Stimulated activated CD8-positive, alpha-beta memory T cell treated with anti-CD3 and anti-CD28 coated beads, Interleukin-7, amount 100 ng/mL, for 1 hour (primary cell): ENCODE data around the gene NFKBIE.
"Not testable (repeated sequence)": the region's sequence is repeated elsewhere in the genome, so short reads cannot be mapped to it uniquely, and the experiment has no call there.

ENCODE experiments used
- DNase-seq, 2 donors: peaks; one replicate each; pipeline ENCODE4 v3.0.0-alpha.2; 2020; ENCODE audit warnings: low read depth in 2 of 2

The NFKBIE gene

DNA sequence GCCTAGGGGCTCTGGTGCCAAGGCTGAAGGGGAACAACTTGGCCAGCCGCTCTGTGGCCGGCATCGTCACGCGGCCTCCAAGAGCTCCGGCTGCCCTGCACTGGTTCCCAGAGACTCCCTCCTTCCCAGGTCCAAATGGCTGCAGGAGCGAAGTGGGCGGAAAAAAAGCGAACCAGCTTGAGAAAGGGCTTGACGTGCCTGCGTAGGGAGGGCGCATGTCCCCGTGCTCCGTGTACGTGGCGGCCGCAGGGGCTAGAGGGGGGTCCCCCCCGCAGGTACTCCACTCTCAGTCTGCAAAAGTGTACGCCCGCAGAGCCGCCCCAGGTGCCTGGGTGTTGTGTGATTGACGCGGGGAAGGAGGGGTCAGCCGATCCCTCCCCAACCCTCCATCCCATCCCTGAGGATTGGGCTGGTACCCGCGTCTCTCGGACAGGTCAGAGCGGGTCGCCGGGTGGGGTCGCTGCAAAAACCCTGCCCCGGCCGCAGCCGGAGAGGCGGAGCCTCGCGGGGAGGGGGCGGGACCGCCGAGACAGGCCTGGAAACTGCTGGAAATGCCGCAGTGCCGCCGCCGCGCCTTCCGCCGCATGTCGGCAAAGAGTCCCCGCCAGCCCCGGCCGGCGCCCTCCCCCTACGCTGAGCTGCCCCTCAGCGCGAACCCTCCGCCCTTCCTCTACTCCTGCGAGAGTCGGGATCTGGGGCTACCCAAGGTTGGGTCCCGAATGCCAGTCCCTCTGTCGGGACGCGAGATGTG is 19.3 kb downstream of the NFKBIE start:
- peak; percentile 68 to 75 for DNase-seq

DNA sequence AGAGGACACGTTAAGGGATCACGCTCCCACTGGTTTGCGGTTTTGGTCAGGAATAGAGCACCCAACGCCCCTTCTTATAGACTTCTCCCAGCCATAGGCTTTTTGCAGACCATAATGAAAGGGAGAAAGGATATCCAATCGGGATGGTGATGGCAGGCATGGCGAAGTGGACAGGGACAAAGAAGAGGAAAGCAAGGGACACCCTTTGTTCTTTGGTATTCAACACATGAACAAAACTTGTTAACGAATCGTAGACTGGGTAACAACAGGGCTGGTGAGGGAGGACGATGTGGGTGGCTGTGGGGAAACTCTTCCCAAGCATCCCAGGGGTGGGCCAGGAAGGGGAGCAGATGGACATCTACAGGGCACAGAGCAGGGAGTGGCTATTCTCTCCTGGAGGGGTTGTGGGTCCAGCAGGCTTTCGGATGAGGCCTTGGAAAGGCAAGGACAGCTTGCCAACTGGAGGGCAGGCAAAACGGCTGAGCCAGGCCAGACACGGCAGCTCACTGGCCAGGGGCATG is 19.9 kb downstream of the NFKBIE start:
- DNase-seq = no peak

DNA sequence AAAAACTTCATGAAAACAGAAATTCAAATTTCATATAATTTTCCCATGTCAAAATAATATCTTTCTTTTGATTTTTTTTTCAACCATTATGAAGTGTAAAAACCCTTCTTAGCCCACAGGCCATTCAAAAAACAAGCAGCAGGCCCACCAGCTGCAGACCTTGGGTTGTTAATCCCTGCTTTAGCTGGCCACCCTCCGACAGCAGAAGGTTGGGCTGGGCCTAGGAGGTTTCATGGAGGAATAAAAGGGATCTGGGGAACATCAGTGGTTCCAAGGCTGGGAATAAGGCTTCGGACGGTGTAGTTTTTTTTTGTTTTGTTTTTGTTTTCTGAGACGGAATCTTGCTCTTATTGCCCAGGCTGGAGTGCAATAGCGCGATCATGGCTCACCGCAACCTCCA is 22.0 kb downstream of the NFKBIE start:
- no peak for DNase-seq

DNA sequence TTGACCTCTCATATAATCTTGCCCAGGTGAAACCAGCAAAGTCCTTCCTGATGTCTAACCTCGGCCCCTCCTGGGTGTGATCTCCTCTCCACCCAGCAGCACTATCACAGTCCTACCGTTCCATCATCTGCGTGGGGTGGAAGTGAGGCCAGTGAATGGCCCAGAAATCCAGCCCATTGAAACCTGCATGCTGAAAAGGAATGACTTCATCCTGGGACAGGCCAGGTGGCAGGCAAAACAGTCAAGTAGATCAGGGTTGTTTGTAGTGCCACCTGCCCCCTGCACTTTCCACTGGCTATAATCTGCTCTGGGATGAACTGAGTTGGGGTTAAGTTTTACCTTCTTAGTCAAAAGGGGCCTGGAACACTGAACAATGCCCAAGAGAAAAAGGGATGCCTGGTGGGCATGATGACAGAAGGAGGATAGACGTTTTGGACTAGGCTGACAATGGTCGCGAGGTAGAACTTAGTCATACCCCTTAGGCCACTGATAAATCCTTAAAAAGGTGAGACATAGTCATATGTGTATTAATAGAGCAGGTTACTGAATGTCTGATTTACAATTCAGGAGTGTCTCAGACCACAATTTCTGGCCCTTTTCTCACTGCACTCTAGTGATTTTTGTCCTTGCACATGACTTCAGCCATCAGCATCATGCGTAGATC is 26.5 kb downstream of the NFKBIE start:
- DNase-seq = no peak

DNA sequence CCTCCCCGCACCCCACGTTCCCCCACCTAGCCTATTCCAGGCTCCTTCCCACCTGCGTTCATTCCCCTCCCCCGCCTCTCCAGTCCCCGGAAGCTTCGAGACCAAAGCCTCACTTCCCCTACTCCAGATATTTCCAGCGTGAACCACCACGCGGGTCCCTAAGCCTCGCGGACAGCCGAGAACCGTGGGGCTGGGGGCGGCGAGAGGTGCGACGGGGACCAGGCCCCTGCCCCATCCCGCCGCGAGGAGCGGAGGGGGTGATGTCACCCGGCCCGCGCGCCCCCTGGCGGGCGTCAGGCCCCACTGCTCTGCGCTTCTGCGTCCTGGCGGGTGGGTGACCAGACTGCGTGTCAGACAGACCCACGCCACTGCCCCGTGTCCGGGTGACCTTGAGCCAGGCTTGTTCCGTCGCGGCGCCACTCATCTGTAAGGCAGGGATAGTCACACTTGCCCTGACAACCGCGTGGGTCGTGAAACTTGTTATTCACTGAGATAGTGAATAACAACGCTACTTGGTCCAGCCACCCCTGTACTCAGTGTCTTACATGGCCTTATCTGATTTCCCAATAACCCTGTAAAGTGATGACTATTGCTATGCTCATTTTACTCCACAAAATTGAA is 27.4 kb downstream of the NFKBIE start:
- DNase-seq = peak; percentile 66 to 68

DNA sequence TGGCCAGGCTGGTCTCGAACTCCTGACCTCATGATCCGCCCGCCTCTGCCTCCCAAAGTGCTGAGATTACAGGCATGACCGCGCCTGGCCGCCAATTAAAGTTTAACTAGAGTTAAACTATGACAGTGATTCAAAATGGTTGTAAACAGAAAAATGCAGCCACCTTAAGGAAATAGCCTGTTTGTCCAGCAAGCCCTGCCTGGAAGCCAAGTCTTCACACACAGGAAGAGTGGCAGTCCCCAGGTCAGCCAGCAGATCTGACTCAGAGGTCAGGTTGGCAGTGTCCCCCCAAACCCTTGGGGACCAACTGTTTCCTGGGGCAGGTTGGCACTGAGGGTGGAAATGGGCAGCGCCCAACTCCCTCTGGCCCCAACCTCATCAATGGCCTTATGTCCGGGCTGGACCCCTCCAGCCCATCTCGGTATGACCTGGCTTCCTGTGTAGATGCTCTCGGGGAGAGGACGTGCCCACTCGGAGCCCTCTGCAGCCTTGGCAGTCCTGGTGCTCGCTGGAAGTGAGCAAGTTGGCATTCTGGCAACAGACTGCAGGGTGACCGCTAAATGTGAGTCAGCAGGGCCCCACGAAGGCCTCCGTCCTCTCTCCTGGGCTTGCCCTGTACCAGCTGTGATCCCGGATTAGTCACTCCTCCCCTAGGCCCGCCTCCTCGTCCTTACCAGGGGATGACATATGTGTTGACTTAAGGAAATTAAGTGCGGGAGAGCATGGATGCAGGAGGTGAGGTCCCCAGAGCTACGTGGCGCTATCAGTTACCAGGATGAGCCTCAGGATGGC is 28.1 kb downstream of the NFKBIE start:
- DNase-seq = peak in 1 of 2 donors; percentile 46

DNA sequence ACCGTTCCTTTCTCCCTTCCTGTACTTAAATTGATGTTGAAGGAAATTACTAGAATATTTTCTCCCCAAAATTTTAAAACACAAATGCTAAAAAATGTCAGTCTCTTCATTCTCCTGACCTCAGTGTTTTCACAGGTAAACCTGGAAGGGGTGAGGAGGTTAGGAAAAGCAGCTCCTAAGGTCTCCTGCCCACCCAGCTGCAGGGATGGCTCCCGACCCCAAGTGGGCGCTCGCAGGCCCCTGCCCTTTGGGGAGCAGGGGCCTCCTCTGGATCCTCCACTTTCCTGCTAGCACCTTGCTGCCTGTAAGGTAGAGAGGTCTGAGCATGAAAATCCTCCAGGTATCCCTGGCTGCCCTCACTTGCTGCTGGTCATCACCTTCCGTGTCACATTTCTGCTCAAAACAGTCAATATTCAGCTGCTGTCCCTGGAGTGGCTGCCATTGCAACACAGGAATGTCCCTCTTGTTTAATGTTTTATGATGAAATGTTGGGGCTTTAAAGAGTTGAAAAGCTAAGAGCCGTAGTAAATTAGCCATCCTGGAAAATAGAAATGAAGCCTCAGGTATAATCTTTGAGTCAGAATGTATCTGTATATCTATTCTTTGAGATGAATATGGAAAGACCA is 29.3 kb downstream of the NFKBIE start:
- DNase-seq = no peak

DNA sequence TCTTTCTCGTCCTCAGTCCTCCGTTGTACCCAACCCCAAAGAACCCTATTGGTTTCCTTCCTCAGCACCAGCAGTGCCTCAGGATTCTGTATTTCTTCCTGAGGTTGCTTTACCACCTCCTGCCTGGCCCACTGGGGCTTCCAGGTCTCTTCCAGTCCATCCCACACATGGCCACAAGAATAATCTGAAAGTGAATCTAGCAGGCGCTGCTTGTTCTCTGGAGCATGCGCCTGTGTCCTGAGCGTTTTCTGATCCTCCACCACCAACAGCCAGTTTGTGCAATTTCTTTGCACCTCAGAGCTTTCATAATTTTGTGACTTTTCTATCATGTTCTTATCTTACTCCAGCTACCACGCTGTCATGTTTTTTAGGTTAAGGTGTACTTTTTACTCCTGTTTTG is 30.1 kb downstream of the NFKBIE start:
- no peak for DNase-seq

DNA sequence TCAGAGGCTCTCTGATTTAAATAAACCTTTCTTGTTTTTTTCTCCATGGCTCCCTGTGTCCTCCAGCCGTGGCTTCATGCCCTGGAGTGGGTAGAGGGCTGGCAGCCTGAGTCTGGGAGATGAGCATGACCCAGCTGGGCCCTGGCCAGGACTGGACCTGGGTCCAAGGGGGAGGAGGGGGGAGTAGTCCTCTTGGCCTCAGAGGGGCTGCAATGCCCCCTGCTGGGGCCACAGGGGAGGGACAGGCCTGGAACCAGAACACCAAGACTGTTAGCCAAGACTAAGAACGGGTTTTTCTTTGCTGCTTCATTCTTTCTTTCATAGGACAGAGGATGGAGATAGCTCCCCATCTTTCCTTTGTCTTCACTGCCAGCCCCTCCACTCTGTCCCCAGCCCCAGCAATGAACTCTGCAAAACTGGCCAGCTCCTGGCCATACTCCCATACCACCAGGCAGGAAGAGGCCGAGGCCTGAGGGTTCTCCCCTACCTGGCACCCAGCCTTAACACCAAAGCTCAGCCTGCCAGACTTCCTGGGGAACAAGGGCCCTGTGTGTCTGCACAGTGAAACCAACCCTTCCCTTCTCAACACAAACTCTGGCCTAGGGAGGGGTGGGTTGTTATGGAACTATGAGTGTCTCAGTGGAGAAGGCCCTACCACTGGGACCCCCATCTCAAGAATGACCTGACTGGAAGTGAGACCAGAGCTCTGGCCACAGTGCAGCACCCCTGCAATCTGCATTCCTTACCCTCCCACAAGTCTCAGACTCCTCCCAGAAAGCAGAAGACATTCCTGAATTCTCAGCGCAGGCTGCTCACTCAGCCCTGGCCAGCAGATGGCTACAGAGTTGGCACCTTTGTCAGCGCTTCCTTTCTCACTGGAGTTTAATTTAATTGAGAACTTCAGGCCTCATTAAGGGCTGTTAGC is 31.0 kb downstream of the NFKBIE start:
- DNase-seq = no peak

DNA sequence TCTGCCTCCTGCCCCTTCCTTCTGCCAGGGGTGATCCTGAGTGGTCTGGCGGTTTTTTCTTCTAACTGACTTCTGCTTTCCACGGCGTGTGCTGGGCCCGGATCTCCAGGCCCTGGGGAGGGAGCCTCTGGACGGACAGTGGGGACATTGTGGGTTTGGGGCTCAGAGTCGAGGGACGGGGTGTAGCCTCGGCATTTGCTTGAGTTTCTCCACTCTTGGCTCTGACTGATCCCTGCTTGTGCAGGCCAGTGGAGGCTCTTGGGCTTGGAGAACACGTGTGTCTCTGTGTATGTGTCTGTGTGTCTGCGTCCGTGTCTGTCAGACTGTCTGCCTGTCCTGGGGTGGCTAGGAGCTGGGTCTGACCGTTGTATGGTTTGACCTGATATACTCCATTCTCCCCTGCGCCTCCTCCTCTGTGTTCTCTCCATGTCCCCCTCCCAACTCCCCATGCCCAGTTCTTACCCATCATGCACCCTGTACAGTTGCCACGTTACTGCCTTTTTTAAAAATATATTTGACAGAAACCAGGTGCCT is 31.7 kb downstream of the NFKBIE start:
- no peak for DNase-seq

DNA sequence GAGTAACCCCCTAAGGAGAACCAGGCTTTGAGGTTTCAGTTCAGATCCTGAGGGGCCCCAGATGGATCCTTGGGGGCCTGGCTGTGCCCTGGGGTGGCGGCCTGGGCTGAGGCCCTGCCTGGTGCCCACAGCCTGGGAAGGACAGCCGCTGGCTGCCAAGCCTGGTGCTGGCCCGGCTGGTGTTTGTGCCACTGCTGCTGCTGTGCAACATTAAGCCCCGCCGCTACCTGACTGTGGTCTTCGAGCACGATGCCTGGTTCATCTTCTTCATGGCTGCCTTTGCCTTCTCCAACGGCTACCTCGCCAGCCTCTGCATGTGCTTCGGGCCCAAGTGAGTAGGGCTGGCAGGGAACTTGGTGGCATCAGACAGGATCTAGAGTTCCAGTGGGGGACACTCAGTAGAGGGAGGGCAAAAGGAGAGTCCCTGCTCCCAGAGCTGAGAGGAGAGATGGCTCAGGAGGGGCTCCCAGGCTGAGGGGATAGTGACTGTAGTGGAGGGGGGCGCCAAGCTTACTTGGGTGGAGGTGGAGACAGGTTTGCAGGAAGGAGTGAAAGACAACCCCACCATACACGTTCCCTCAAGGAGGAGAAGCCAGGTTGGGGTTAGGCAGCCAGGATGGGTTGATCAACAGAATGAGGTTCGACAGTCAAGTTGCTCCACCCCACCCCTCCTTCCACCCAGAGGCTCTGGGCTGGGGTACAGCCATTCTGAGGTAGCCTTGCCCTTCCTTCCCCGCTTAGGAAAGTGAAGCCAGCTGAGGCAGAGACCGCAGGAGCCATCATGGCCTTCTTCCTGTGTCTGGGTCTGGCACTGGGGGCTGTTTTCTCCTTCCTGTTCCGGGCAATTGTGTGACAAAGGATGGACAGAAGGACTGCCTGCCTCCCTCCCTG is 32.4 kb downstream of the NFKBIE start:
- no peak for DNase-seq

DNA sequence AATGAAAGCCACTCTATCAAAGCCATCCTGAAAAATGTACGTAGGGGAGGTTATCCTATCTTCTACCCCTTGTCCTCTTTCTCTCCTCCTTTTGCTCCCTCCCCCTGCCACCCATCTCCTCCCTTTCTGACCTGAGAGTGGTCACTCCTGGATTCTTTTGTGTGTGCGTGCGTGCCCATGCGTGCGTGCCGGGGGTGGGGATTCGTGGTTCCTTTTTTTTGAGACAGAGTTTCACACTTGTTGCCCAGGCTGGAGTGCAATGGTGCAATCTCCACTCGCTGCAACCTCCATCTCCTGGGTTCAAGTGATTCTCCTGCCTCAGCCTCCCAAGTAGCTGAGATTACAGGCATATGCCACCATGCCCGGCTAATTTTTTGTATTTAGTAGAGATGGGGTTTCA is 33.9 kb downstream of the NFKBIE start:
- DNase-seq = not testable (repeated sequence)

DNA sequence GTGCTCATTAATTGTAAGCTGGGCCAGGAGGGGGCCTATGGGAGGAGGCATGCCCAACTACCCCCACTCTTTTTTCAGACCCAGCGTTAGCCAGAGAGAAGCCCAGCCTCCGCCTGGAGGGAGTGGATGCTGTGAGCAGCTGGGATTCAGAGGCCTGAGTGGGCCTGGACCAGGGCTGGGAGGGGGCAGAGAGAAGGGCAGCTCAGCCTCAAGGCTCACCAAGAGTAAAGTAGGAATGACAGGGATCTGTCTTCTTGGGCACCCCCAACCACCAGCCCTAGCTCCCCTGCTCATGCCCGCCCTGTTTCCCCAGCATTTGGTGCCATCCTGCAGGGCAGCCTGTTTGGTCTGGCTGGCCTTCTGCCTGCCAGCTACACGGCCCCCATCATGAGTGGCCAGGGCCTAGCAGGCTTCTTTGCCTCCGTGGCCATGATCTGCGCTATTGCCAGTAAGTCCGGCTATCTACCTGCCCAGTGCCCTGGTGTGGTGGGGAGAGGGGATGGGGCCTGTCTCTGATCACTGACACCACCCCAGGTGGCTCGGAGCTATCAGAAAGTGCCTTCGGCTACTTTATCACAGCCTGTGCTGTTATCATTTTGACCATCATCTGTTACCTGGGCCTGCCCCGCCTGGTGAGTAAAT is 35.2 kb downstream of the NFKBIE start:
- DNase-seq = no peak

DNA sequence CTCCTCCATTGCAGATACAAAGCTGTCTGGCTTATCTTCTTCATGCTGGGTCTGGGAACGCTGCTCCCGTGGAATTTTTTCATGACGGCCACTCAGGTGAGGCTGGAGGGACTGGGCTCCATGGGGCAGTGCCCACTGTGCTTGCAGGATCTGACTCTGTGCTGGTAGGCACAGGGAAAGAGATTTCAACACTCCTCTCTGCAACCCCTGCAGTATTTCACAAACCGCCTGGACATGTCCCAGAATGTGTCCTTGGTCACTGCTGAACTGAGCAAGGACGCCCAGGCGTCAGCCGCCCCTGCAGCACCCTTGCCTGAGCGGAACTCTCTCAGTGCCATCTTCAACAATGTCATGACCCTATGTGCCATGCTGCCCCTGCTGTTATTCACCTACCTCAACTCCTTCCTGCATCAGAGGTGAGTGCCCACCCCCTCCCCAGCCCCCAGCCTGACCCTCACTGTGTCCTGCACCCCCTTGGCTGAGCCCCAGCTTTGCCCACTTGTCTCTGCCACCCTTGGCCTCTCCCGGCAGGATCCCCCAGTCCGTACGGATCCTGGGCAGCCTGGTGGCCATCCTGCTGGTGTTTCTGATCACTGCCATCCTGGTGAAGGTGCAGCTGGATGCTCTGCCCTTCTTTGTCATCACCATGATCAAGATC is 35.8 kb downstream of the NFKBIE start:
- DNase-seq = no peak

DNA sequence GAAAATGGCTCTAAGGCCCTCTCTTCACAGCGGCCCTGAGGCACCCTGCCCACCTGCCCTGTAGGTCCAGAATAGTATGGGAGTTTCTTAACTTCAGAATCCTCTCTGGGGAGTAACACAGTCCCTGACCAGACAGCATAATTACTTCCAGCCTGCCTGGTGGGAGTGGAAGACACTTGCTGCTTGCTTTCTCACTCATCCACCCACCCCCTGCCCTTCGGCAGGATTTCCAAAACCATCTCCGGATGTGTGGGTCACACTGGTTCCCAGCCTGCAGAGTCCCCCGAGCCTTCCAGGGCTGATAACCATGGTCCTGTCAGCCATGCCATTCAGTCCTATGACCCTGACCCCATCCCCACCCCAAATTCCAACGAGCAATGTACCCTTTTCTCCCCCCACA is 36.5 kb downstream of the NFKBIE start:
- DNase-seq = no peak

DNA sequence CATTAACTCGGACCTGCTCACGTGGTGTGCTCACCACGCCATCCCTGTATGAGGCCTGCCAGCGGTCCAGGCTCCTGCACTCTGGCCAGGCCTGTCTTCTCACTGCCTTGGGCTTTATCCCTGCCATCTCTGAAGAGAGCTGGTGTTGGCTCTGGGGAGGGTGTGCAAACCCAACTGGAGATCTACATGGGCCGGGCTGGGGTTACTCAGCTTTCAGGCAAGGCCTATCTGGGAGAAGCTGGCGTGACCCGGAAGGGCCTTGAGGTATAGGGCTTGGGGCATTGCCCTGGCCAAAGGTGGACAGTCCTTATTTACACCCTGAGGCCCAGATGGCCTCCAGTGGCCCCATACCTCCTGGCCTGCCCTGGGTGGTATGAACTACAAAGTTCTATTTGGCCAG is 36.9 kb downstream of the NFKBIE start:
- DNase-seq = no peak

DNA sequence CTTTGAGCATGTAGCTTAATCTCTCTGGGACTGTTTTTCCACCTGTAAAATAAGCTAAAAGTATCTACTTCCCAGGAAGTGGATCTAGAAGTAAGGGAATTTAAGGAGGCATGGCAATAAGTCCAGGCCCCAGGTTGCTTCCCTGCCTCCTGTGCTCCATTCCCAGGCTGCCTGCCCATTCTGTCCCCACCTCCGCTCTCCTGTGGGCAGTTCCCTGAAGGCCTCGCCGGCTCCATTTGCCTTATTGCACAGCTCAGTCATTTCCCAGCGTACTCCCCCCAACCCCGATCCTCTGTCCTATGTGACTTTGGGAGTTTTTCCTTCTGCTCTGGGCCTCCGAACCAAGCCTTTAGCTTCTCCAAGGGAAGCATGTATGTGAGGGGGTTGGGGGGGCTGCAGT is 37.3 kb downstream of the NFKBIE start:
- no peak for DNase-seq

DNA sequence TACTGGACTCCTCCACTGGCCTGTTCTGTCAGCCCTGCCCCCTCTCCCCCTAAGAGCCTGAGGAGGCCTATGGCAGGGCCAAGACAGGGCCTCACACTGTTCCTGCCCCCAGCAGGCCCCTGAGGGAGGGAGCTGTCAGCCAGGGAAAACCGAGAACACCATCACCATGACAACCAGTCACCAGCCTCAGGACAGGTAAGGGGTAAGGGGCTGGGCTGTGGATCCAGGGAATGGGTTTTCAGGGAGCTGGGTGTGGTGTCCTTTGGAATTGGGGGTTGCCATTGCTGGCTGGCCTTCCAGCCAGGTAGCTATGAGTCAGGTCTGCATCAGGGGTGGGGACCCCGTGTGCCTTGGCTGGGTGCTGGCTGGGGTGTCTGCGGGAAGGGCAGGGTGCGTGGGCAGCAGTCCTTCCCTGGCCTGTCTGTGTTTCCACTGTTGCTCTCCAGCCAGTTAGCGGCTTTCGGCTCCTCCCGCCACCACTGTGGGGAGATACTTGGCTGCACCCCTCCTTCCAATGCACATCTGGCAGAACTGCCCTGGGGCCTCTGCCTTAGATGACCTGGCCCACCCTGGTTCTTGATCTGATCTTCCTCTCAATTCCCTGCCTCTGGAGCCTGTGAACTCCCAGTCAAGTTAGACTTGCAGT is 38.1 kb downstream of the NFKBIE start:
- DNase-seq = no peak
